Stomach smooth muscle (tissue), 2 donors: ENCODE results near the gene THAP3.
A peak's percentile ranks its signal among the peaks of the same experiment; 100 is the strongest.
"Not testable (repeated sequence)": the region's sequence is repeated elsewhere in the genome, so short reads cannot be mapped to it uniquely, and the experiment has no call there.

Experiments
- H3K27ac ChIP-seq: one replicate; pipeline ENCODE4 v1.7.0; 2013; ENCODE audit warnings: mild to moderate bottlenecking, low read length, inconsistent platforms
- H3K27me3 ChIP-seq, 2 donors: one replicate each; pipeline ENCODE4 v1.7.0; 2013; ENCODE audit warnings: low read length in 2 of 2; ENCODE audit not compliant: insufficient read depth in 2 of 2, control insufficient read depth in 1 of 2
- H3K36me3 ChIP-seq, 2 donors: one replicate each; pipeline ENCODE4 v1.7.0; 2013; ENCODE audit warnings: low read length in 2 of 2; ENCODE audit not compliant: control insufficient read depth in 2 of 2, insufficient read depth in 2 of 2
- H3K4me1 ChIP-seq: one replicate; pipeline ENCODE4 v1.7.0; 2013; ENCODE audit warnings: low read length; ENCODE audit not compliant: control insufficient read depth, insufficient read depth
- H3K4me3 ChIP-seq, 2 donors: one replicate each; pipeline ENCODE4 v1.7.0; 2013; ENCODE audit warnings: low read length in 2 of 2
- H3K9ac ChIP-seq, 2 donors: one replicate each; pipeline ENCODE4 v1.7.0; 2013; ENCODE audit warnings: low read length in 2 of 2, mild to moderate bottlenecking in 1 of 2
- H3K9me3 ChIP-seq, 2 donors: one replicate each; pipeline ENCODE4 v1.7.0; 2013; ENCODE audit warnings: low read length in 2 of 2; ENCODE audit not compliant: control insufficient read depth in 2 of 2
- donor health status: healthy.
- donor health status: Pancreatic carcinoma.

Gene THAP3

DNA sequence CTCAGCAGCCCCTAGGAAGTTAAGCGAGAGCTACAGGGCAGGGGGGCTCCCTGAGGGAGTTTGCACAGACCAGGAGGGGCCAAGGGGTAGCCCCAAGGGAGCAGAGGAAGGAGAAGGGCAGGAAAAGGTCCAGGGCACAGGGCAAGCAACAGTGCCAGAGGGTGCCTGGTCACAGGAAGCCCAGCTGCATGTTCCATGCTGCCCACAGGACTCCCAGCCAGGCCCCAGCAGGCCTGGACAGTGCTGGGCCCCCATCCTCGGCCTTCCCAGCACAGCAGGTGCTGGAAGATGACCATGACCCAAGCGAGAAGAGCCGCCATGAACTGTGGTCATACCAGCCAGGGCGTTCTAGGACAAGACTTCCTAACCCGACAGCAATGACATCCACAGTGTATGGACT, 33.0 kb upstream of the THAP3 start:
- Histone ChIP-seq H3K36me3 (peaks cover 47 to 70% of the 10 kb centered on the region in 2 donors), H3K27ac (no peak overlapping the region), H3K9ac (no peak overlapping the region), H3K4me1 (peaks cover 43% of the 10 kb centered on the region), H3K27me3 (no peaks in the 10 kb centered on the region), H3K4me3 (no peak overlapping the region), H3K9me3 (no peaks in the 10 kb centered on the region)

DNA sequence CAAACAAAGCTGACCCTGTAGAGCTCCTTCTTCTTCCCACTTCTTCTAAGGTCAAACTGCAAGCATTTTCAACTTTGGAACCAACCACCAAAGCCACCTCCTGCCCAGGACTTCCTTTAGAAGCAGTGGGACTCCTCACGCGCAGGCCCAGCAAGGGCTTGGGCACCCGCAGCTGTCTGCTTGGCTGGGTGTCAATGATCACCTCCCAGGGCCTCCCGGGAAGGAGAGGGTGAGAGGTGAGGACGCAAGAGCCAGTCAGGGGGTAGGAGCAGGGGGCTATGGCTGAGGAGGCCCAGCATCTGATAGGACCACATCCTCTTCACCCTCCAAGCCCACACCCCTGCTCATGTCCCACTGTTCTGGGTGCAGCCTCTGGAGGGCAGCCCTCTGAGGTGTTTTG, 32.2 kb upstream of the THAP3 start:
- Histone ChIP-seq H3K9me3 (no peaks in the 10 kb centered on the region), H3K9ac (no peak overlapping the region), H3K4me1 (peaks cover 43% of the 10 kb centered on the region), H3K27me3 (no peaks in the 10 kb centered on the region), H3K4me3 (no peak overlapping the region), H3K36me3 (peaks cover 54 to 77% of the 10 kb centered on the region in 2 donors), H3K27ac (peak overlapping the region; percentile 24)

DNA sequence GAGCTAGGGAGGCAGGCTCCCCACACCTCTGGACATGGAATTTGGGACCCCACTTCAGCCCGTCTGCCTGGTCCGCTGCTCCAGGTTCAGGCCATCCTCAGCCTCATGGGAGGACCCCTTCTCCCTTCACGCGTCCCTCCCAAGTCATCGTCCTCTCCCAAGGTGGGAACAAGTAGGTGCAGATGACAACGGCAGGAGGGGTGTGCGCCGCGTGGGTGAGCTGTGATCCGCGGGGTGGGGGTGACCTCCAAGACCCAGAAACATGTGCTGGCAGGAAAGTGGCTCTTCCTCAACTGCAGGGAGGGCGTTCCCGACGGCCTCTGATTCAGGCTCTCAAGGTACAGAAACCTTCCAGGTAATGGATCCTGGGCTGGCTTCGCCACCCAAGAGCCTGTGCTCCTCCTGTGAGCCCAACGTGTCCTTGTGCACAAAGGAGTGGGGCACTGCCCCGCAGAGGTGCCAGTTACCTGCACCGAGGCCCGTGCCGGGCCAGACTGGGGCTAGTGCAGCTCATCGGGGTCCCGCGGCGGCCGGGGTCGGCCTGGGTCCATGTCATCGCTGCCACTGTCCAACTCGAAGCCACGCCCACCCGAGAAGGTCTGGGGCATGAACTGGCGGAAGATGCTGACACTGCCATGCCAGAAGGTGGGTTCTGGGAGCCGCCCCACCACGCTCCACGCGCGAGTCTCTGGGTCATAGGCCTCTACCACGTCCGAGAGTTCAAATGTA, 31.6 kb upstream of the THAP3 start:
- no peaks in the 10 kb centered on the region for H3K27me3 ChIP-seq
- H3K36me3 ChIP-seq, result peaks cover 60 to 78% of the 10 kb centered on the region in 2 donors
- peaks cover 43% of the 10 kb centered on the region for H3K4me1 ChIP-seq
- peak overlapping the region in 1 of 2 donors; percentile 13 for H3K9ac ChIP-seq
- no peak overlapping the region for H3K4me3 ChIP-seq
- peak overlapping the region; percentile 24 for H3K27ac ChIP-seq
- no peaks in the 10 kb centered on the region for H3K9me3 ChIP-seq

DNA sequence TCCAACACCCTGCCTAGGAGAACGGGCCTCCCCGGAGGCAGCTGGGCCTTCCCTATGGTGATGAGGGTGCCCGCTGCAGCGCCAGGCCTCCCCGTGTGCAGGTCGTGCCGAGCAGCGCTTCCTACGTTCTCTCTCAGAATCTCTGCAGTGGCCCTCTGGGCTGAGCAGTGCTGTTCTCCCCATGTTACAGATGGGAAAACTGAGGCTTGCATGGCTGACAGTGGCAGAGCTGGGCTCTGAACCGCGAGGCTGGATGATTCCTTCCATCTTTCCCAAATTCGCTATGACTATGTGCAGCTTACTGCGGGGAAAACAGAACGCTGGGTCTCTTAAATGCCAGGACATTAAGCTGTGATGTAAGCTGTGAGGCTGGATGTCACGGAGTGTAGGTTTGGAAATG, 30.9 kb upstream of the THAP3 start:
- no peak overlapping the region for H3K27ac ChIP-seq
- H3K9ac ChIP-seq, result no peak overlapping the region
- H3K4me1 ChIP-seq, result peaks cover 41% of the 10 kb centered on the region
- no peaks in the 10 kb centered on the region for H3K9me3 ChIP-seq
- H3K27me3 ChIP-seq, result no peaks in the 10 kb centered on the region
- no peak overlapping the region for H3K4me3 ChIP-seq
- H3K36me3 ChIP-seq, result peaks cover 62 to 75% of the 10 kb centered on the region in 2 donors

DNA sequence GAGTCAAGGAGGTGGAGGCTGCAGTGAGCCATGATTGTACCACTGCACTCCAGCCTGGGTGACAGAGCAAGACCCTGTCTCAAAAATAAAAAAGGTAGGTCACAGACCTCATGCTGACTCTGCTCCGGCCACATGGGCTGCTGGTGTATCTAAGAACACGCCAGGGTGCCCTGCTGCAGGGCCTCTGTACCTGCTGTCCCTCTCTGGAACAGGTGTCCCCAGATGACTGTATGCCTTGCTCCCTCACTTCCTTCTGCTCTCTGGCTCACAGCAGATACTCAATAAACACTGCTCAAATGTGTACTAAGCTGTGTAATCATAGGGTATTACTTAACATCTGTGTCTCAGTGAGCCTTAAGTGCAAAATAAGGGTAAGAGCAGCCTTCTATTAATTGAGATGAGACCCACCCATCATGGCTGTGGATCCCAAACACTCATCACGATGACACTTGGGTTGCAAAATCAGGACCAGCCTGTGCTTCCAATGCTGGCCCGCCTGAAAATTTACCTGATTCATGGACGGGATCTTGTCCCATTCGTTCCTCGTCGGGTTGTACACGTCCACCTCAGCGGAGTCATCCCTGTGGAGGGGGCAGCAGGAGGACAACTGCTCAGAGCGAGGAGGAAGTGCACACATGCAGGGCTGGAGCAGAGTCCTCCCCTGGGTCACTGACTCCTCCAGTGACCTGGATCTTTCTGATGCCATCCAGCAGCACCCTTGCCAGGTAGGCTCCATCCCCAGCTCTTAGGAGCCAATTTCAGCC, 29.5 kb upstream of the THAP3 start:
- H3K9ac ChIP-seq, result no peak overlapping the region
- H3K36me3 ChIP-seq, result peaks cover 57 to 67% of the 10 kb centered on the region in 2 donors
- H3K27me3 ChIP-seq, result no peaks in the 10 kb centered on the region
- H3K9me3 ChIP-seq, result no peaks in the 10 kb centered on the region
- H3K4me3 ChIP-seq, result no peak overlapping the region
- H3K27ac ChIP-seq, result no peak overlapping the region
- peaks cover 53% of the 10 kb centered on the region for H3K4me1 ChIP-seq

DNA sequence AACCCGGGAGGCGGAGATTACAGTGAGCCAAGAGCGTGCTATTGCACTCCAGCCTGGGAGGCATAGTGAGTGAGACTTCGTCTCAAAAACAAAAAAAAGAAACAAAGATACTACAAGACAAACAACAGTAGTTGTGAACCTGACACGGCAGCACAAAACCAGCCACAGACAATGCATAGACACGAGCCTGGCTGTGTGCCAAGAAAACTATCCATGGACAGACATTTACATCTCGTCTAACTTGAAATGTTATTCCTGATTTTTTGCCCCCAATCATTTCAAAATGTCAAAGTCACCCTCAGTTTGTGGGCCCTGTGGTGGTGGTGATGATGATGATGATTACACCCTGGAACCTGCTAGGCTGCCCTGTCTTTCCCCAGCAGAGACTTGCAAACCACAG, 28.3 kb upstream of the THAP3 start:
- Histone ChIP-seq H3K36me3 (peaks cover 52 to 59% of the 10 kb centered on the region in 2 donors), H3K27me3 (no peaks in the 10 kb centered on the region), H3K4me1 (peaks cover 57% of the 10 kb centered on the region), H3K9ac (peak overlapping the region; percentile 21 to 36), H3K27ac (no peak overlapping the region), H3K4me3 (peak overlapping the region; percentile 32 to 52), H3K9me3 (no peaks in the 10 kb centered on the region)

DNA sequence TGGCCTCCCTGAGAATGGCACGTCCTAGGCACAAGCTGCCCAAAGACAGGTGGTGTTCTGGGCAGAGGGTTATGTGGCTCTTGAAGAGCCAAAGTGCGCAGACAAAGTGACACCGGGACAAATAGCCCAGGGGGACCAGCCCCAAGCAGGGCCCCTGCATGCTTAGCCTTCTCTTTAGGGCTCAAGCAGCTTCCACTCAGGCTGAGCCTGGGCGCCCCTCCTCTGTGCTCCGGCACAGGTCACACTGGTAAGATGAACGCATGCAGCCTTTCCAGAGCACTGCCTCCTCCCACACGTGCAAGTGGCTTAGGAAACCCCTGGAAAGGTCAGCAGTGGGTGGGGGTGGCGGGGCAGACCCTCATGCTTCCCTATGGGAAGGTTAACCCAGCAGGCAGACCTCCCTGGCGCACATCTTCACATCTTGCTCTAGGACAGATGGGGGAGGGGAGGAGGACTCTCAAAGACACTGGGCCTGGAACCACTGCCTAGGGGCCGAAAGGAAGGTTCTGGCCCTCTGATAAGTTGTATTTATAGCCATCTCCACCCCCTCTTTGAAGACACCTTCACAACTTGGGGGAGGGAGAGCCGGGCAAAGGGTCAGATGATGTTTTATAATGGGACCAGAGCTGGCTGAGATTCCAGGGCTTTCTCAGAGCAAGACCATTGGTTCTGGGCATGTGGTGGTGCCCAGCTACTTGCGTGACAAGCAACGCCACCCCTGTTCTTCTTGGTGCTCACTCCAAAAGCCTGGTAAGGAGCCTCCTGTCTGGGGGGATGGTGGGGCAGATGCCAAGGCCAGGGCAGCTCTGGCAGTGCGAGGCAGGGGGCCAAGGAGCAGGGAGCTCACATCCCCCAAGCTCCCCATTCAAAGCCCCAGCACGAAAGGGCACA, 27.5 kb upstream of the THAP3 start:
- Histone ChIP-seq H3K27me3 (no peaks in the 10 kb centered on the region), H3K36me3 (peaks cover 52 to 59% of the 10 kb centered on the region in 2 donors), H3K4me3 (peak overlapping the region; percentile 32 to 52), H3K4me1 (peaks cover 56% of the 10 kb centered on the region), H3K27ac (peak overlapping the region; percentile 24), H3K9me3 (no peaks in the 10 kb centered on the region), H3K9ac (peak overlapping the region; percentile 21 to 42)

DNA sequence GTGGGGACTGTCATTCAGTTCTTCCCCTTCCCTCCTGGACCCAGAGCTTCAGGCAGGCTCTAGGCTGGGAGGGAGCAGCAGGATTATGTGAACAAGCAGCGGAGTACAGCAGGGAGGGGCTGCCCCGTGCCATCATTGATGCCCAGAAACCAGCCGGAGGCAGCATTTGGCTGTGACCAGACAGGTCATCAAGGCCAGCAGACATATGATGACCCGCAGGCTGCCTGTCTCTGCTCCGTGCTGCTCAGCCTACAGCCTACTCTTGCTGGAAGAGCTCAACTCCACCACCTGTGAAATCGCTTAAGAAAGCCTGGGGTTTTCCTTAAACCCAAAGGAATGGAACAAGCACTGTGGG, 26.9 kb upstream of the THAP3 start:
- Histone ChIP-seq H3K27ac (peak overlapping the region; percentile 24), H3K4me3 (peak overlapping the region in 1 of 2 donors; percentile 22), H3K36me3 (peaks cover 46 to 54% of the 10 kb centered on the region in 2 donors), H3K4me1 (peaks cover 57% of the 10 kb centered on the region), H3K27me3 (no peaks in the 10 kb centered on the region), H3K9ac (peak overlapping the region in 1 of 2 donors; percentile 42), H3K9me3 (no peaks in the 10 kb centered on the region)

DNA sequence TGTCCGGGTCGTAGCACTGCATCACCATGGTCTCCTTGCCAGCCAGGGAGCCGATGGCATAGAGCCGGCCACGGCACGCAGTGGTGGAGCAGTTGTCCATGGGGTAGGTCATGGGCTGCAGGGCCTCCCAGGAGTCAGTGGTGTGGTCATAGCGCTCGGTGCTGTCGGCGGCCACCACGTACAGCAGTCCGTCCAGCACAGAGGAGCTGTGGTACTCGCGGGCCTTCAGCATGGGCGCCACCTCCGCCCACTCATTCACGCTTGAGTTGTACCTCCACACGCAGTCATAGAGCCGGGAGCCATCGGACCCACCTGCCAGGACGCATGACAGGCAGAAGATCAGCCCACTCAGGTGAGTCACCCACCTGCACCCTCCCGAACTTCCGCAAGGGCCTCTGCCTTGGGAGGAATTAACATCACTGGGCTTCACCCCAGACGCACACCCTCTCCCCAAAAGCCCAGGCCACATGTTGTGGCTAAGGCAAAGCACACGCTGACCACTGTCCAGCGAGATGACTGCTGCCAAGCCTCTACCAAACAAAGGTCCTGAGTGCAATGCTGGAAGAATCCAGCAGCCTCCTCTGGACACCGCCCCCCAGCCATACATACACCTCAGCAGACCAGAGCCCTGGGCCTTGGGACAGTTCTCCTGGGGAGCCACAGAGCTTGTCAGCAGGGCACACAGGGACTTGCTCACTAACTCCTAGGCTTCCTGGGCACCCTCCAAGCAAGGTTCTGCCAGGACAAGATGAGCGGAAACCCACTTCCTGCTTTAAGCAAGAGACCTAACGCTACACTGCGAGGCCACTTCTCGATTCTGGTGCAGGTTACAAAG, 25.3 kb upstream of the THAP3 start:
- peak overlapping the region in 1 of 2 donors; percentile 29 for H3K9ac ChIP-seq
- no peaks in the 10 kb centered on the region for H3K27me3 ChIP-seq
- H3K4me1 ChIP-seq, result peaks cover 66% of the 10 kb centered on the region
- H3K9me3 ChIP-seq, result no peaks in the 10 kb centered on the region
- H3K36me3 ChIP-seq, result peaks cover 31 to 38% of the 10 kb centered on the region in 2 donors
- H3K27ac ChIP-seq, result no peak overlapping the region
- H3K4me3 ChIP-seq, result peak overlapping the region; percentile 48 to 99

DNA sequence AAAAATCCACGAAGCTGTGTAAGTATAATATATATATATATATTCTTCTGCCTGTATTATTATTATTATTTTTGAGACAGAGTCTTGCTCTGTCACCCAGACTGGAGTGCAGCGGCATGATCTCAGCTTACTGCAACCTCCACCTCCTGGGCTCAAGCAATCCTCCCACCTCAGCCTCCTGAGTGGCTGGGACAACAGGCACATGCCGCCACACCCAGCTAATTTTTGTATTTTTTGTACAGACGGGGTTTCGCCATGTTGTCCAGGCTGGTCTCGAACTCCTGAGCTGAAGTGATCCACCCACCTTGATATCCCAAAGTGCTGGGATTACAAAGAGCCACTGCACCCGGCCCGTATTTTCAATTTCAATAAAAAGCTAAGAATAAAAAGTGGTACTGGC, 24.7 kb upstream of the THAP3 start:
- H3K27me3 ChIP-seq, H3K9me3 ChIP-seq: not testable (repeated sequence)
- Histone ChIP-seq H3K36me3 (peaks cover 27 to 33% of the 10 kb centered on the region in 2 donors), H3K4me1 (peaks cover 72% of the 10 kb centered on the region), H3K27ac (peak overlapping the region; percentile 90), H3K4me3 (peak overlapping the region; percentile 95 to 99), H3K9ac (peak overlapping the region; percentile 89 to 93)
